Gastroesophageal sphincter (tissue), 4 donors: ENCODE measurements around the gene NPPA. TPM values are rescaled to one million over a fixed set of nuclear protein-coding genes. Genes with fewer than 3 reads are reported as not detected.

Experiments
- ATAC-seq: fragments of 150-250 bp; one replicate; pipeline ENCODE4 v1.9.1; 2016; ENCODE audit warnings: mild to moderate bottlenecking, moderate library complexity
- H3K27ac ChIP-seq, 4 donors: fragments of 200-600 bp; sonication (generic) in 3 of 4; 1 replicate in 3 of 4; 2 replicates in 1 of 4; pipeline ENCODE4 v1.5.1; 2016 to 2019
- H3K27me3 ChIP-seq: fragments of 200-600 bp; sonication (generic); one replicate; pipeline ENCODE4 v1.5.1; 2019
- H3K36me3 ChIP-seq, 2 donors: fragments of 200-600 bp; sonication (generic); one replicate each; pipeline ENCODE4 v1.5.1; 2019; ENCODE audit warnings: control low read depth in 1 of 2
- H3K4me1 ChIP-seq, 3 donors: fragments of 200-600 bp; sonication (generic); 1 replicate in 2 of 3; 2 replicates in 1 of 3; pipeline ENCODE4 v1.5.1; 2016 to 2019; ENCODE audit warnings: control low read depth in 2 of 3
- H3K4me3 ChIP-seq, 2 donors: fragments of 200-600 bp; sonication (generic); one replicate each; pipeline ENCODE4 v1.5.1; 2019; ENCODE audit warnings: mild to moderate bottlenecking in 1 of 2, moderate library complexity in 1 of 2
- H3K9me3 ChIP-seq, 3 donors: fragments of 200-600 bp; sonication (generic); one replicate each; pipeline ENCODE4 v1.5.1; 2017 to 2019; ENCODE audit warnings: control low read depth in 2 of 3
- EP300 ChIP-seq: sonication (generic); formaldehyde crosslinking; IDR thresholded peaks from one replicate; pipeline ENCODE4 v1.6.1; 2017; ENCODE audit warnings: antibody characterized with exemption, mild to moderate bottlenecking
- POLR2A ChIP-seq, 2 donors: fragments of 450-650 bp; IDR thresholded peaks; one replicate each; pipeline ENCODE4 v1.6.1; 2017; ENCODE audit warnings: antibody characterized with exemption in 2 of 2, mild to moderate bottlenecking in 2 of 2, moderate library complexity in 1 of 2
- POLR2AphosphoS5 ChIP-seq: sonication (generic); formaldehyde crosslinking; IDR thresholded peaks from one replicate; pipeline ENCODE4 v1.6.1; 2017; ENCODE audit warnings: antibody characterized with exemption
- WGBS, 2 donors: methylation state at CpG; one replicate each; pipeline ENCODE4 v1.1.5; 2018; ENCODE audit warnings: low coverage in 1 of 2; 5-methylcytosine and 5-hydroxymethylcytosine counted together
- total RNA-seq, 4 donors: library from RNA; depleted of rRNA; stranded (reverse); fragments of >200 nt; gene quantifications; one replicate each; pipeline ENCODE4 v1.1.0, GENCODE V29; 2016
- TF ChIP-seq, protein P1 (sequence below), 4 experiments: fragments of 200-600 bp in 2 of 4; fragments of 450-650 bp in 2 of 4; sonication (generic) in 1 of 4; IDR thresholded peaks; one replicate each; pipeline ENCODE4 v1.5.1; 2017 to 2019; ENCODE audit warnings: antibody characterized with exemption in 4 of 4, mild to moderate bottlenecking in 2 of 4, moderate library complexity in 2 of 4

The NPPA gene
- total RNA-seq, 4 donors from 2014 or later, result 0.93 TPM; not detected in 3

DNA sequence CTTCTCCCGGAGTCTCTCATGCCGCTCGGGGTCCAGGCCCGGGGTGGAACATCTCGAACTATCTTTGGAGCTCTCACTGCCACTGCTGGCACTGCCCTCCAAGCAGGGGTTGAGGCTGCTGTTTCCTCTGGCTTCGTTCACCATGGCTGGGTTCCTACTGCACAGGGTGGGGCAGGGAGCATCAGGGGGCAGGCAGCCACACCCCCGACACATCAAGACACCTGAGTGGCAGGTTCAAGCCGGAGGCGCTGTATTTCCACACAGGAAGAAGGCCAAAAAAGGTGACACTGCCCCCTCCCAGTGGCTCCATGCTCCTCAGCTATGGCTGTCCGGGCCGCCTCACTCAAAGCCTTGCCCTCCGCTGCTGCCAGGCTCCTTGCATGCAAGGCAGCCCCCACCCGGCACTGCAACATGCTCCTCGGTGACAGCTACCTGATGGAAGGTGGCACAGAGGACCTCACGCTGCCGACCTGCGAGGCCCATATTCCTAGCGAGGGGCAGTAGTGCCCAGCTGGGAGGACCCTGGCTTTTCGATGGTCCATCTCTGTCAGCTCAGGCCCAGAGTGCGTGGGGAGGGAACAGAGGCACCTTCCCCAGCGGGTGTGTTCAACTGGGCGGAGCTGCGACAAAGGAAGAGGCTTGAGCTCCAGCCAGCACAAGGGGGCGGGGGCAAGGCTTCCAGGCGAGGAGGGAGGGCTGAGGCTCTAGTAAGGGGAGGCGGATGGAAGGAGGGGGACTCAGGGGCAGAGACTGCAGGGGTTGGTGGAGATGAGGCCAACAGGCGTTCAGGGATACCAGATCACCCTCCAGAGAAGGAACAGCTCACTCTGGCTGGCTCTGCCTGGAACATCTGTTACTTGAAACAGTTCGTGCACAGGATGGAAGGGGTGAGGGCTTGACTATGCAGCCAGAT lies 44.4 kb downstream of the NPPA start:
- Histone ChIP-seq H3K36me3 (peaks cover 0 to 36% of the 10 kb centered on the region in 2 donors), H3K27me3 (no peaks in the 10 kb centered on the region), H3K27ac (peak overlapping the region; percentile 93 to 99 (median 98)), H3K4me1 (peaks cover 0 to 66% (median 19%) of the 10 kb centered on the region in 3 donors), H3K9me3 (no peaks in the 10 kb centered on the region), H3K4me3 (peak overlapping the region; percentile 40 to 92)
- WGBS, 2 donors, result 0% methylated on average over 4 of the region's 28 CpGs
- TF ChIP-seq, protein P1, sequence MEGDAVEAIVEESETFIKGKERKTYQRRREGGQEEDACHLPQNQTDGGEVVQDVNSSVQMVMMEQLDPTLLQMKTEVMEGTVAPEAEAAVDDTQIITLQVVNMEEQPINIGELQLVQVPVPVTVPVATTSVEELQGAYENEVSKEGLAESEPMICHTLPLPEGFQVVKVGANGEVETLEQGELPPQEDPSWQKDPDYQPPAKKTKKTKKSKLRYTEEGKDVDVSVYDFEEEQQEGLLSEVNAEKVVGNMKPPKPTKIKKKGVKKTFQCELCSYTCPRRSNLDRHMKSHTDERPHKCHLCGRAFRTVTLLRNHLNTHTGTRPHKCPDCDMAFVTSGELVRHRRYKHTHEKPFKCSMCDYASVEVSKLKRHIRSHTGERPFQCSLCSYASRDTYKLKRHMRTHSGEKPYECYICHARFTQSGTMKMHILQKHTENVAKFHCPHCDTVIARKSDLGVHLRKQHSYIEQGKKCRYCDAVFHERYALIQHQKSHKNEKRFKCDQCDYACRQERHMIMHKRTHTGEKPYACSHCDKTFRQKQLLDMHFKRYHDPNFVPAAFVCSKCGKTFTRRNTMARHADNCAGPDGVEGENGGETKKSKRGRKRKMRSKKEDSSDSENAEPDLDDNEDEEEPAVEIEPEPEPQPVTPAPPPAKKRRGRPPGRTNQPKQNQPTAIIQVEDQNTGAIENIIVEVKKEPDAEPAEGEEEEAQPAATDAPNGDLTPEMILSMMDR (IDR thresholded peaks at IDR 0.05), result peak in 1 of 4 experiments; percentile 25
- peak; percentile 30 to 33 for TF ChIP-seq POLR2A (IDR thresholded peaks at IDR 0.05)
- peak; percentile 86 for TF ChIP-seq POLR2AphosphoS5
- TF ChIP-seq EP300, result no peak
- ATAC-seq, result peak; percentile 75

DNA sequence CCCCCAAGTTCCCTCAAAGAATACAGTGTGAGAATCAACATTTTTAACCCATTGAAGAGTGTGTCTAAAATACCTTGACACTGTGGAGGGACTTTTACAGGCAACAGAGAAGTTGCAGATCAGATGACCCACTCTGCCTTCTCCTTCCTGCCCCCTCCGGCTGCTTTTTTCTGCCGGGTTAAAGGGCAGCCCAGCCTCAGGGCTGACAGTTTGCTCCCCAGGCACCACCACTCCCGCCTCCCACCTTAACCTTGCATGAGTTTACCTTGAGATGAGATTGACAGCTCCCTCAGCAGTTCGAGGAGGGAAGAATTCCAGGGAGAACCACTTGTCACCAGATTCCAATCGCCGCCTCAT lies 45.0 kb downstream of the NPPA start:
- peak overlapping the region; percentile 40 to 92 for H3K4me3 ChIP-seq
- H3K9me3 ChIP-seq, result no peaks in the 10 kb centered on the region
- ATAC-seq, result no peak
- H3K36me3 ChIP-seq, result peaks cover 0 to 39% of the 10 kb centered on the region in 2 donors
- 0 to 4% methylated on average over 3 of the region's 6 CpGs for WGBS, 2 donors
- no peaks in the 10 kb centered on the region for H3K27me3 ChIP-seq
- peaks cover 0 to 59% (median 19%) of the 10 kb centered on the region in 3 donors for H3K4me1 ChIP-seq
- TF ChIP-seq POLR2AphosphoS5, result peak; percentile 12
- TF ChIP-seq, protein P1 (IDR thresholded peaks at IDR 0.05), result peak in 1 of 4 experiments; percentile 1
- no peak for TF ChIP-seq EP300
- peak overlapping the region; percentile 93 to 99 (median 98) for H3K27ac ChIP-seq

DNA sequence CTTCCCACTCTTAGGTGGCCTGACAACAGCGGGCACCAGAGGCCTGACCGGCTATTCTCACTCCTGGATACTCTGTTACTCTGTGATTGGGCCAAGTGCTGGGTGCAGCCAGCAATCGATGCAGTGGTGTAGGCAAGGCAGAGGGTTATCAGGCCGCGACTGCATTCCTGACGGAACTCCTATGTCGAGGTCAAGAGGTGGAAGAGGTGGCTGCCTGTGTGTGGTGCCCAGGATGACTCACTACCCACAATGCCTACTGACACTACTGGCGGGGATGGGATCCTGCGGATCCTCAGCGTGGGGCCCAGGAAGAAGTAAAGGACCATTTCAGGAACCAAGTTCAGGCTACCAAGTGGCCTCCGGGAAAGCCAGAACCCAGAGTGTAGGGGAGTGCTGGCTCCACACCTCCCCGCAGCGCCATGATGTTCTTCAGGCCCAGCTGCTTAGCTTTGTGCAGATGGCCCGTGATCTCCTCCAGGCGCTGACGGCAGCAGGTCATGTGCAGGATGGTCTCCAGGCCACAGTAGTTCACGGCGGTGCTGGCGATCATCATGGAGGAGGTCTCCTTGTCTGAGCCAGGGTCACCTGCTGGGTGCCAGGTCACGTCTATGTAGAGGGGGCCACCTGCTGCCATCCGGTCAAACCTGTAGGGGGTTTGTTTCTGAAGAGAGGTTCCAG lies 46.7 kb downstream of the NPPA start:
- peak overlapping the region in 2 of 4 donors; percentile 93 to 99 for H3K27ac ChIP-seq
- WGBS, 2 donors, result 88 to 100% methylated on average over 1 to 6 of the region's 21 CpGs
- no peaks in the 10 kb centered on the region for H3K9me3 ChIP-seq
- H3K27me3 ChIP-seq, result no peaks in the 10 kb centered on the region
- no peak overlapping the region for H3K4me3 ChIP-seq
- peaks cover 0 to 55% (median 10%) of the 10 kb centered on the region in 3 donors for H3K4me1 ChIP-seq
- H3K36me3 ChIP-seq, result peaks cover 0 to 45% of the 10 kb centered on the region in 2 donors
- TF ChIP-seq POLR2A (IDR thresholded peaks at IDR 0.05) (no peak), EP300 (no peak), POLR2AphosphoS5 (no peak)
- TF ChIP-seq, protein P1 (IDR thresholded peaks at IDR 0.05), result no peak
- no peak for ATAC-seq

DNA sequence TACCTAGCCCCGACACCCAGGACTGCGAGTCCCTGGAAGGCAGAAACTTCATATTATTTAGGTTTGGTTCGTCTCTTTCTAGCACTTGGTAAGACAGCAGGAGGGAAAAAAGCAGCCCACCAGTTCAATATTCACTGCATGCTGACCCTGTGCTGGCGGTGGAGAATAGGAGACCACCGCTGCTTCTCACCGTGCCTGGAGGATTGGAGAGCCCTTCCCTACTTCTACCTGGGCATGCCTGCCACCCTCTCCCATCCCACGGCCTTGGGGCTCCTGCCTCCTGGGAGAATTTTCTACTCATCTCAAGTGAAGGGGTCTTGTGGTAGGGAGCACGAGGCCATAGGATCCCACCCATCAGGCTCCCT lies 47.2 kb downstream of the NPPA start:
- Histone ChIP-seq H3K27ac (peak overlapping the region in 2 of 4 donors; percentile 11 to 12), H3K27me3 (no peaks in the 10 kb centered on the region), H3K4me1 (peaks cover 0 to 55% (median 10%) of the 10 kb centered on the region in 3 donors), H3K36me3 (peaks cover 0 to 50% of the 10 kb centered on the region in 2 donors), H3K4me3 (no peak overlapping the region), H3K9me3 (no peaks in the 10 kb centered on the region)
- ATAC-seq, result no peak
- TF ChIP-seq EP300, result no peak
- 80 to 100% methylated on average over 2 to 3 of the region's 8 CpGs for WGBS, 2 donors

DNA sequence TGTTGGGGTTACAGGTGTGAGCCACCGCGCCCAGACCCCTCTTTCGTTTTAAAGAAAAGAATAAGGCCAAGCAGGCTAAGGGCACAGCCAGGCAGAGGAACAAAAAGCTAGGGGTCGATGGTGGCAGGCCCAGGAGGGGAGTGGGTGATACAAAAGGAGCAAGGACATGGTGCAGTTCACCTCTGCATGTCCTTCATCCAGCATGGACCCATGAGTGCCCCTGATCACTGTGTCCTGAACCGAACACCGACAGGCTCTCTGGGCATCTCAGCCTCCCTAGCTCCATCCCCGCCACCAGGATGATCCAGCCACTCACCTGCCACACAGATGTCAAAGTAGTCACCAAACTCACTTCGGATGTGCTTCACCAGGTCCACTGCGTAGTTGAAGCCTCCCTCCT lies 47.7 kb downstream of the NPPA start:
- Histone ChIP-seq H3K4me3 (no peak overlapping the region), H3K4me1 (peaks cover 0 to 52% (median 10%) of the 10 kb centered on the region in 3 donors), H3K27me3 (no peaks in the 10 kb centered on the region), H3K9me3 (no peaks in the 10 kb centered on the region), H3K36me3 (peaks cover 0 to 55% of the 10 kb centered on the region in 2 donors), H3K27ac (peak overlapping the region in 2 of 4 donors; percentile 11 to 12)
- TF ChIP-seq EP300, result no peak
- TF ChIP-seq POLR2A (IDR thresholded peaks at IDR 0.05), result no peak
- TF ChIP-seq, protein P1 (IDR thresholded peaks at IDR 0.05), result no peak
- no peak for TF ChIP-seq POLR2AphosphoS5
- no peak for ATAC-seq
- WGBS, 2 donors, result 100% methylated on average over 2 of the region's 9 CpGs
